Esophagus squamous epithelium (tissue), 4 donors: ENCODE measurements around the gene DOCK11.

Experiments used
- CTCF ChIP-seq, 6 experiments: fragments of 450-650 bp in 4 of 6; fragments of 200-600 bp in 2 of 6; sonication (generic) in 2 of 6; IDR thresholded peaks; one replicate each; pipeline ENCODE4 v1.5.1; 2016 to 2019; ENCODE audit warnings: antibody characterized with exemption in 6 of 6, mild to moderate bottlenecking in 4 of 6, moderate library complexity in 4 of 6
- POLR2A ChIP-seq, 4 donors: fragments of 450-650 bp; IDR thresholded peaks; one replicate each; pipeline ENCODE4 v1.6.1; 2017; ENCODE audit warnings: antibody characterized with exemption in 4 of 4, mild to moderate bottlenecking in 4 of 4, moderate library complexity in 3 of 4

GRCh38 chrX:118480172-118480571 lies 15.4 kb upstream of the DOCK11 start:
- TF ChIP-seq CTCF (IDR thresholded peaks at IDR 0.05) (no peak), POLR2A (IDR thresholded peaks at IDR 0.05) (no peak)
